Sciatic nerve (tissue), 2 donors: ENCODE measurements around the gene UGT1A7. TPM values are rescaled to one million over a fixed set of nuclear protein-coding genes. Genes with fewer than 3 reads are reported as not detected.

Experiments
- ATAC-seq: fragments of 200-7000 bp; cut with Tn5 transposase; one replicate; pipeline ENCODE4 v1.9.1; 2020; ENCODE audit warnings: mild to moderate bottlenecking, moderate library complexity
- DNase-seq: peaks from one replicate; pipeline ENCODE4 v3.0.0-alpha.2; 2020; ENCODE audit warnings: low spot score
- intact Hi-C: fragments of 100-400 bp; cut with DNase I; formaldehyde crosslinking; loops from one replicate; pipeline ENCODE4 v1.14.2; 2022
- total RNA-seq: library from RNA; stranded (reverse); fragmentation: NEBNext Ultra II Directional; extraction: Animal tissue kit (Norgen Biotek cat#: 25700); gene quantifications from one replicate; pipeline ENCODE4 v1.2.1, GENCODE V29; 2021
- donor health status: DM: no; HTN: no; CAD: no.
- donor health status: DM: no; HTN: no; CAD: no.

The UGT1A7 gene
- total RNA-seq, 1 donor from 2014 or later = not detected

DNA sequence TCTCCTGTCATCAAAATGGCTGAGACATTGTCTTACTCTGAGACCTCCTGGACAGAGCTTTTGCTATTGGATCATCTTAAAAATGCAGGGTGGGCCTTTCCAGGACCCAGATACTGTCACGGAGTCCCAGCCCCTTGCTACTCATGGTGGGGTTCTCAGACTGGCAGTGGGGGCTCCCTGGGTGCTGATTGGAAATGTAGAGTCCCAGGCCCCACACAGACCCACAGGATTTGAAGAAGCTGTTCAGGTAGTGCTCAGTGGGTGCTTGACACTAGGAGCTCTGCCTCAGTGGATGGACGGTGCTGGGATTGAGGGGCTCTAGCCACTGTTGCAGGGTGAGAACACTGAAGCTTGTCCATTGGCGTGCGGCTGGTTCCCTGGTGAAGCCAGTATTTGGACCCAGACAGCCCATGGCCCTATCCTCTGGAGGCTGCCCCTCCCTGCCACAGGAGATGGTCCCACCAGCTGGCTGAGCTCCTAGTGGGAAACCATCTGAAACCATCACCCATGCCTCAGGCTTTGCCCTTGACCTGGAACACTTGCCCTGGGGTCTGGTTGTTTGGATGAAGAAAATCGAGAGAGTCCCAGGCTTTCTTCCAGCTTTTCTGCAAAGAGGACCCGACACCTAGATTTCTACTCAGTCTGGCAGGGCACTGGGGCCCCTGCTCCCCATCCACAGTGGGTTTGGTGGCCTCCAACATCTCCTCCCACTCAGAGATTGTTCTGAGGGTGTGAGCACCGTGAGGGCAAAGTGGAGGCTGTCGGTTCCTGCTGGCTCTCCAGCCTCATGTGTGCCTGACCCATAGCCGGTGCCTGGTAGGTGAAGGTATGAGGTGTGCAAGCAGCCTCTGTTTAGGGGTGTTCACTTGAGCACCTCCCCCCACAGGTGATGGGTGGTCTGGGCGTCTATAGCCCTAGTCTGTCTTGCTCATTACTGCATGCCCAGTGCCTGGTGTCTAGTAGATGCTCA is 126.5 kb downstream of the UGT1A7 start:
- no peak for ATAC-seq
- intact Hi-C loops = no loop called here
- peak; percentile 38 for DNase-seq

DNA sequence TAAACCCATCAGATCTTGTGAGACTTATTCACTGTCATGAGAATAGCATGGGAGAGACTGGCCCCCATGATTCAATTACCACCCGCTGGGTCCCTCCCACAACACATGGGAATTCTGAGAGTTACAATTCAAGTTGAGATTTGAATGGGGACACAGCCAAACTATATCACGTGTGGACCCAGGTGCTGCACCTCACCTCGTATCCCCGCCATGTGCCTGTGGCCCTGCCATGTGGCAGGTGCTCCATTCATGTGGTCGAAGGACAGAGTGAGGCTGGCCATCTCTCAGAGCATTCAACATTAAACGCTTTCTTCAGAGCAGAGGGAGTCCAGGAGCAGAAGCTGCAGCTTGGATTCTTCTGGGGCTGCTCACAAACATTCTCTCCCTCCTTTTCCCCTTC is 128.7 kb downstream of the UGT1A7 start:
- intact Hi-C loops = no loop called here
- ATAC-seq = no peak
- DNase-seq = peak; percentile 5

DNA sequence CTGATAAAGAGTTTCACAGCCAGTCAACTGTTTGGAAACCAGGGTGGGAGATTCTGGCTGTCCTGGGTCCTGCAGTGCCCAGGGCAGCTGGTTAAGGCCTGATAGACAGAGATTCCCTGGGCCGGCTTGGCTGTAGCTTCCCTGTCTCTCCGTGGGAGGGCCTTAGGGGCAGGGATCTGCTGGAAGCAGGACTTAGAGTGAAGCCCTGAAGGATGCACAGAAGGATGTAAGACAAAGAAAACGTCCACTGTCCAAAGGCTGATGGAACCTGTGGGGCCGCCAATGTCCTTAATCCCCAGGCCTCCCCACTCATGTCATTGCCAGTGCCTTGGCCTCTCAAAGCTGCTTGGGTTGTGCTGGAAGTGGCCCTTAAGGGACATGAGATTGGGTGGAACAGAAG is 129.4 kb downstream of the UGT1A7 start:
- DNase-seq (peak; percentile 22), ATAC-seq (no peak)
- intact Hi-C loops = no loop called here

DNA sequence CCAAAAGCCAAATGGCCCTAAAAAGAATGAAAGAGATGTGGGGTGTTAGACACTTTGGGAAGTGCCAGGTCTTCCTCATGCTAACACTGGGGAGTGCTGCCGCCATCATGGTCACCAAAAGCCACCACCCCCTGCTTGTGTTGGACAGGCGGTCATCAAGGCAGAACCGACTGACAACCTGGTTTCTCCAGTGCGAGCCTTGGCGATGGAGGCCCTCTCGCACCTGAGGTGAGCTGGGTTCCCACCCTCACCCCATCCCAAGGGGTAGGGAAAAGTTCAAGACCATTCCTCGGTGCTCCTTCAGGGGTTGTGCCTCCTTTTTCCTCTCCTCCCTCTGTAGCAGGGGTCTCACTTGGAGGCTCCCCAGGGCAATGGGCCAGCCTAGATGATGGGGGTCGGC is 130.0 kb downstream of the UGT1A7 start:
- intact Hi-C loops = no loop called here
- no peak for ATAC-seq
- peak; percentile 28 for DNase-seq

DNA sequence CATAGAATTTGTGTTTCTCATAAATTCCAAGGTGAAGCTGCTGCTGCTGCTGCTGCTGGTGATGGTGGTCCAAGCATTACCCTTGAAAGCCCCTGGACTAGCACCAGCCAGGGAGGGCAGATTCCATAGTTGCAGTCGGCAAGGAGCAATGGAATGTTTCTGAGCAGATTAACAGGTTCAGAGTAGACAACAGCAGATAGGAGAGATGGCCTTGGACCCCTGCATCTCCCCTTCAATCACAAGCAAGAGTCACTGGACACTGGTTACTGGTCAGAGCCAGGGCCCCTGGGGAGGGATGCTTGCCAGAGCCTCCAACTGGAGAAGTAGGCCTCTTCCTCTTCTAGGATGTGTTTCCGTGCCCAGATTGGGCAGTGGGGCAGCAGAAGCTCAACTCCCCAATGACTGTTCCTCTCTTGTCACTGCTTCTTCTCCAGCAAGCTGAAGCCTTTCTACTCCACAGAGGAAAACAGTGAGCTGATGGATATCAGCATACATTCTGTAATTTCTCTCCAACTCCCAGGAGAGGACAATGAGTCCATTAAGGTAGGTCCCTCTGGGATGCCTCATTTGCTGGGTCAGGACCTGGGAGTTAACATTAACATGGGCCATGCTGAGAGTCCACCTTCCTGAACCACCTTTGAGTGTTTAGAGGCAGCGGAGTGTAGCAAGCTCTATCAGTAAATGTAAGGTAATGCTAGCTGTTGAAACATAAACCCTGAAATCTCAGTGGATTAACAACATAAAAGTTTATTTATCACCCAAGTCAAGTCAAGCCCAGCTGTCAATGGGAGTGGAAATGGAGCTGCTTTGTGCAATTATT is 131.7 kb downstream of the UGT1A7 start:
- intact Hi-C loops = no loop called here
- ATAC-seq (no peak), DNase-seq (peak; percentile 18)

DNA sequence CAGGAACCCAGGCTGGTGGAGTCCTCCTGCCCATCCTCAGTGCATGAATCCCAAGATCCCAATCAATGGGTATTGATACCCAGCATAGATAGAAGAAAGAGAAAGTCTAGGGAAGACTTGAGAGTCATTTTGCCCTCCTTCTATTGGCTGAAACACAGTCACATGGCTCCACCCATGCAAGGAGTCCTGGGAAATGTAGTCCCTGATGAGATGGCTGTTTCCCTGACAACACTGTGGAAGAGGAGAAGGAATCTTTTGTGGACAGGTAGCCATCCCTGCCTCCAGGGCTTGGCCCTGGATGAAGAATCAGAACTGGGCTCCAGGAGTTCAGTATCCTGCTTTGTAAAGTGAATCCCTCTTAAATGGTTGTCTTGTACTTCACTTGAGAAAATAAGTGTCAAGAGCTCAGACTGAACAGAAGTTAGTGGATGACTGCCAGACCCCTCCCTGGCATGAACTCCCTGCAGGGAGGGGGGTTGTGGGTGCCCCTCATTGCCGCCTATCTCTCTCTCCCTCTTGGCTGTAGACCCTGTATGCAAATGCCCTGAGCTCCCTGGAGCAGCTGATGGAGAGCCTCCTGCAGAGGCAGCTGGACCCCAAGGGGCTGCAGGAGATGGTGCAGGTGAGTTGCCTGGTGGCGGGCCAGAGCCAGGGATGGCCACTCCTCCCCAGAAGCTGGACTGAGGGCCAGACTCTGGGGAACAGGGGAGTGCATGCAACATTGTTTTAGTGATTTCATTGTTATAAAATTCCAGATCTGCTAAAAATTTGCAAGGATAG is 132.5 kb downstream of the UGT1A7 start:
- DNase-seq (peak; percentile 26), ATAC-seq (no peak)
- intact Hi-C loops = no loop called here

DNA sequence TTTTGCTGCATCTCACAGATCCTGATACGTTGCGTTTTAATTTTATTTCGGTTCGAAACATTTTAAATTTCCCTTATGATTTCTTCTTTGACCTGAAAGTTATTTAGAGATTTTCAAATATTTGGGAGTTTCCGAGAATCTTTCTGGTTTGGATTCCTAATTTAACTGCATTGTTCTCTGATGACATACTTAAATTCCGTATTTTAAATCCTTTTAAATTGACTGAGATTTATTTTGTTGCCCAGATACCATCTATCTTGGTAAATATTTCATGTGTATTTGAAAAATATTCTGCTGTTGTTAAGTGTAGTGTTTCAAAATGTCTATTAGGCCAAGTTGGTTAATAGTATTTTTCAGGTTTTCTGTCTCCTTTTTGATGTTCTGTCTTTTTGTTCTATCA is 134.2 kb downstream of the UGT1A7 start:
- DNase-seq = no peak
- no peak for ATAC-seq
- intact Hi-C loops = no loop called here

DNA sequence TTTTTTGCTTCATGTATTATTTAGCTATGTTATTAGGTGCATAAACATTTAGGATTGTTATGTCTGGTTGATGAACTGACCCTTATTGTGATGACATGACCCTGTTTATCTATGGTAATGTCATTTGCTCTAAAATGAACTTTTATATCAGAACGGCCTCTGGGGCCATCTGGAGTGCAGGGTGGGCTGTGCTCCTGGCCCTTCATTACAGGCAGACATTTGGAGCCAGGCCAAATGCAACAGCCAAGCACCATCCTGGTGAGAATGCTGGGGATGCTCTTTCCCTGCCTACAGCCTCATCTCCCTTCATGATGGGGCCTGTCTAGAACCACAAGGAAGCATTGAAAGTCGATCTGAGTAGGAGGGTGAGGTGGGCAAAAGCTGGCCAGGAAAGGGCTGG is 134.6 kb downstream of the UGT1A7 start:
- intact Hi-C loops = no loop called here
- ATAC-seq = no peak
- DNase-seq = peak; percentile 19

DNA sequence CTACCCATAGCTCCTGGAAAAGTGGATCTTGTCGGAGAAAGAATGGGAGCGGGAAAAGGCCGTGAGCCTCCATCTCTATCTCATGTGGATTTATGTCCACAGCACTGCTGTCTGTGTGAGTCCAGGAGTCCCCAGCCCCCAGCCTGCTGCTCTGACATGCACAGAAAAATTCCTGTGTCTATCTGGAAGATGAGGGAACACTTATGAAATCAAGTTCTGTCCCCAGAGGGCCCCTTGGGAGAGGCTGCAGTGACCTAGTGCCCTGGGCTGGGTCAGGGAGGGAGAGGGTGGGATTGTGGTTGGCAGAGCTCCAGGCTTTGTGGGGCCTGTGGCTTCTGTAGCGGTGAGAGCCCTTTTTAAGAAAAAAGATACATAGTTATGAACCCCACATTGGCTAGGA is 135.1 kb downstream of the UGT1A7 start:
- DNase-seq = peak; percentile 41
- intact Hi-C loops = no loop called here
- no peak for ATAC-seq

DNA sequence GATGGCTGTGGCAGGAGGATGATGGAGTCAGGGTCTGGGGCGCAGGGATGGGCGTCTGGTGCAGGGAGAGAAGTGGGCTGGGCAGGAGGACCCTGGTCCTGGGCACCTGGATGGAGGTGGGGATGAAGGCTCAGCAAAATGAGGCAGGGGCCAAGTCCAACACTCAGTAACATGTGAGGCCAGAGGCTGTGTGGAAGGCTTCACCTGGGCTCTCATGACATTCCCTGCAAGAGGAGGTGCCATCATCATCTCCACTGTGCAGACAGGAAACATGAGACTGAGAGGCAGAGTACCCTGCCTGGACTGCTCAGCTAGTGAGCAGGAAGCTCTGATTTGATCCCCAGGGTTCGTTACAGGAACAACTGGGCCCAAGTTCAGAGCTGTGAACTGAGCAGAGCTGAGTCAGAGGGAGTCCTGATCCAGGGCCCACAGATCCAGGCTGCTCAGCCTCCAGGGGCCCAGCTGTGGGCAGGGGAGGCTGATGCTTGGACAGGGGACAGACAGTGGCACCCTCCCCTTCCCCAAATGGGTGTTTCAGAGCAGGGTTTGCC is 135.7 kb downstream of the UGT1A7 start:
- peak; percentile 21 for DNase-seq
- intact Hi-C loops = no loop called here
- ATAC-seq = no peak

DNA sequence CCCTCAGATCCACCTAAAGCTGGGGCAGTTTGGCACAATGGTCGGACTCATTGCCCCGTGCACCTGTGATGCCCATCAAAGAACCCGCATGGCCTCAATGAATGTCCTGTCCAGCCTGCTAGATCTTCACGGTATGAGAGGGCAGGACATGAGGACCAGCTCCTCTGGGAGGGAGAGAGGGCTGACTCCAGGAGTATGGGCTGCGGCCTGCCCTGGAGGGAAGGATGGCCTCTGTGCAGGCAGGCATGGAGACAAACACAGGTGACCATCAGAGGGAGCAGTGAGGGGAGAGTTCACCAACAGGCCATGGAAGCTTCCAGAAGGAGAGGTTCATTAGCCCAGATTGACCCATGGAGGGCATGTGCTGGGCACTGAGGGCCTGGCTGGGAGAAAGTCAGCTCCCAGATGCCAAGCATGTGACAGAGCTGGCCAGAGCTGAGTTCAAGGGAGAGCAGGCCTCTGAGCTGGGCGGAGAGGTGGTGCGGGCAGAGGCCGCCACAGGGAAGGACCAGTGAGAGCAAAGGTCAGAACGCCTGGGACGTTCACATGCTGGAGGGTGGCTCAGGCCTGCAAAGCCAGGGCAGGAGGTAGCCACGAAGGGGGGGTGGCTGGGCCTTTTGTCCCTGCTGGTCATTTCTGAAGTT is 136.4 kb downstream of the UGT1A7 start:
- intact Hi-C loops = no loop called here
- ATAC-seq (peak; percentile 25), DNase-seq (peak; percentile 33)

DNA sequence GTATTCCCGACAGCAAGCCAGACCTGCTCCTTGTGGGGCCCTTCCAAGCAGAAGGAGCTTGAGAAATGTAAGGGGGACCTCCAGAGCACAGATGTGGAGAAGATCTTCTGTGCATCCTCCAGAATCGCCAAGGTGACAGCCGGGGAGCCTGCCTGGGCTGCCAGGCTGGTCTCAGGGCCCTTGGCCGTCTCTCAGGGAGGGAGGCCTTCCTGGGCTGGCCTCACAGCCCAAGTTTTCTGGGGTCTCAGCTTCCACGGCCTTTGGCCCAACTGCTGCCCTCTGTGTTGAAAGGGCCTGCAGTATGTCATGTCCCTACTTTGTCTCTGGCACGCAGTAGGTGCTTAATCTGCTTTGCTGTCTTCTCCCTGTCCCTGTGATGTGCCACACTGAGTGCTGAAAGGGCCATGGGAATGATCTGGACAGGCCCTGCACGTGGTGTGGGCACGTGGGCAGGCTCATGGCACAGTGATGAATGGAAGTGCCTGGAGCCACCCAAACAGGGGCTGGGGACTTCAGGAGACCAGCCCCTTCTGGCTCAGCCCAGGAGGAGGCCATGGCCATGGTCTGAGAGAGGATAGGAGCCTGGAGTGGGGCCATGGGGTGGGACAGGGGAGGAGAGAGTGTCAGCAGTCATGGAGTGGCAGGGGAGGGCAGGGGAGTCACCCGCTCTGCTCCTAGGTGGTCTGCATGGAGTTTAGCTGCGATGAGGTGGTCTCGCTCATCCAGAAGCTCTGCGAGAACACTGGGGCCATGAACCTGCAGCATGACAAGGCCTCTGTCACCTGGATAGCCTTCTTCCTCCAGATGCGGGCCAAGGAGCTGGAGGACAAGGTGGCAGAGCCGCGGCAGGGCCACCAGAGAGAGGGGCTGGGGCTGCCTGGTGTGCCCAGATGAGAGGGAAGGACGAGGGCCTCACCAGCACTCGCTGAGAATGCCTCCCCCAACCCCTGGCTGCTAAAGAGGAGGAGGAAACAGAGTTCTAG is 137.2 kb downstream of the UGT1A7 start:
- intact Hi-C loops = no loop called here
- no peak for ATAC-seq
- DNase-seq = peak; percentile 47

DNA sequence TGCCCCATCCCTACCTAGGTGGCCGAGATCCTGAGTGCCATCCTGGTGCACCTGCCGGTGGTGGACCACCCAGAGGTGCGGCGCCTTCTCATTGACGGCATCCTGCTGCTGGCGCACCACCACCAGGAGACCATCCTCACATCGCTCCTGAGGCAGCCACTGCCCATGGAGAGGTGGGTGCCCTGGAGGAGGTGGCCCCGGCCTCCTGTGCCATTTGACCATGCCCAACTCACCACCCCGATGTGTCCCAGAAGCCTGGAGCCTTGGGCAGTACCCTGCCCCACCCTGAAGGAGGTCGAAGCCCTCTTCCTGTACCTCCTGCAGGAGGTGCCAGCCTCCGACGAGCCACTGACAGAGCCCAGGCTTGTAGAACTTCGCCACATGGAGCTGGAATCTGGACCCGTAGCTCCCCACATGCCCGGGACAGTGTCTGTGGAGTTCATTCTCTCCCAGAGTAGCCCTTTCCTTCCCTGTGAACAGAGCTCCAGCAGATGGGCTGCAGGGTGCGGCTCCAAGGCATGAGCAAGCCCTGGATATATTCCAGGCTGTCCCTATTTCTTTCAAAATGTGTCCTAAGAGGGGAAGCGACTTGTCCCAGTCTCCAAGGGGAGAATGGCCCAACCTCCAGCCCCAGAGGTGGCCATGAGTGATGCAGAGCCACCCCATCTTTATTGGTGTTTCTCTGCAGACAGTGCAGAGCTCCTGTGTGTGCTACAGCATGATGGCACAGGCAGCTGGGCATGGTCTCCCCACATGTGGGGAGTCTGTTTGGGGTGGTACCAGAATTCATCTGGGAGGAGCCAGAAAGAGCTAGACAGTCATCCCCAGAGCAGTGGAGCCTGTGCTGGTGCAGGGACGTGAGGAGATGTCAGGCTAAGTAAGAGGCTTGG is 138.4 kb downstream of the UGT1A7 start:
- ATAC-seq (no peak), DNase-seq (peak; percentile 27)
- intact Hi-C loops = no loop called here

DNA sequence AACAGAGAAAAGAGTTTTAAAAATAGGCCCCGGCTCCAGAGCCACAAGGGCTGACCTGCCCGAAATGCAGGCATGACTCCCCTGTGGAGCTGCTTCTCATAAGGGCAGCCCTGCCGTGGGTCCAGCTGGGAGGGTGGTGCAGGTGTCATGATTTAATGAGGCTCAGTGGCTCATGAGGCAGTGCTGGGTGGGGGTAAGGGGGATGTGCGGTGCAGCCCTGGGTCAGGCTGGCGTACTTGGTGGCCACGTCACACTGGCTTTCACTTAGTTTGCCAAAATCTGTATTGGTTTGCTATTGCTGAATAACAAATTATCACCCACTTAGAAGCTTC is 139.0 kb downstream of the UGT1A7 start:
- intact Hi-C loops = no loop called here
- no peak for ATAC-seq
- no peak for DNase-seq

DNA sequence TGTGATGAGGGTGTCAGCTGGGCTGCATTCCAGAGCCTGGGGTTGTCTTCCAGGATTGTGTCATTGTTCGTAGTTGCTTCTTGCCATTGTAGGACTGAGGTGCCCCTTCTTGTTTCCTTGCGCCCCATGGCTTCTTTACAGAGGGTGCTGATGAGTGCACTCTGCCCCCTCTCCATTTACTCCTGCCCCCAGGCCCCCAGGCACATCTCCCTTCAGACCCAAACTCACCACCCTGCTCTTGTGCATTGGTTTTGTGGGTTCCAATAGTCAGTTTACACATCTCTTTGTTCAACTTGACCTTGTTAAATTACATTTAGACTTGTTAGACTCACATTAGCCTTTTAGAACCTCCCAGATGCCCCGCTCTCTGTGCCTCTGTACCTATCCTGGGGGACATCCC is 139.5 kb downstream of the UGT1A7 start:
- DNase-seq = no peak
- intact Hi-C loops = no loop called here
- ATAC-seq = no peak

DNA sequence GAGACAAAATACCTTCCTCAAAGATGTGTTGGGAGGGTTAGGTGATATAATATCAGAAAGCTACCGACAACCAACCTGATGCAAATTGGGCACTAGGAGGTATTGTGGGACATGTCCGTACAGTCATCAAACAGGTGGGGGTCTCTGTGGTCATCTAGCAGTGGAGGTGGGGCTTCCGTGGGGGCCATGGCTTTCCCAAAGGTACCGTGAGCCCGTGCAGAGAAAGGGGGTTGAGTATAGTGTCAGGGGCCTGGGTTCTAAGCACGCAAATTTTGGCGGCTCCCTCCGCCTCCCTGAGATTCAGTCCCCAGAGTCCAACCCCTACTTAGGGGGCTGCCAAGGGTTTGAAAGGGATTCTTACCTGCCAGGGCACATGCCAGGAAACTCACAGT is 140.0 kb downstream of the UGT1A7 start:
- no peak for ATAC-seq
- DNase-seq = no peak
- intact Hi-C loops = no loop called here
